Measurements from ENCODE around the gene ATP9B.

ATP9B gene

DNA sequence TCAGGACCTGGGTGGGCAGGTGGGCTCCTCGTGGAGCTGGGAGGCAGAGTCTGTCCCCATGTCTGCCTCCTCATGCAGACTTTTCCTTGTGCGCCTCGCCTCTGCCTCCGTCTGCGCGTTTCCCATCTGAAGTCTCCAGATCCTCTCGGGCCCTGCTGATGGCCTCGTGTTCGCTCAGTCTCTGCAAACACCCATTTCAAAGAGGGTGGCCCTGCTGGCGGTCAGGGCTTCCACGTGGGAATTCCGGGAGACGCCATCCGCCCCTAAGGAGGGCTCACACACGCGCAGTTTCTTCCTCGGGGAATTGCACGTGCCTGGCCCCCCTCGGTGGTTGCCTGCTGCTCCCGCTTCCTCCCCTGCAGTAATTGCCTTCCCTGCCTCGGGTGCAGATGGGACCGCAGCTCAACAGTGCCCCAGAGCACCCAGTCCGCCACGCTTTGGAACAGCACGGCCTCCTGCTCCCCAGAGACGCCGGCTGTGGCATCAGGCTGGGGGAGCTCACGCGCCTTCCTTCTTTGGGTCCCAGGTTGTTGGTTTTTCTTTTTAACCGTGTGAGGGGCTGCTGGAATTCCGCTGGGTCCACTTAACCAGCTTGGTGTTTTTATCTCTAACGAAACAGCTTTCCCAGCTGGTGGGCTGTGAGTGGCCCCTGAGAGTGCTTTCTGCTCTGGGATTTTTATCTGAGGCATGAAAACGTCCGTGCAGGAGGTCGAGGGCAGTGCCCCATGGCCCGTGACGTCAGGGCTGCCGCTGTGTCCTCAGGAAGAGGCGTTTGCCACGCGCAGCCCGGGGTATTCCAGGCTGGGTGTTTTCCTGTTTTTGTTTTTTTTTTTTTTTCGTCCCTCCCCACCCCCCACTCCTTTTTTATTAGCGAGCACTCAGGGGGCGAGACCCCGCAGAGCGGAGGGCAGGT lies 342.7 kb downstream of the ATP9B start:
- no peak for DNase-seq
- no peak for TF ChIP-seq GATA1 (IDR thresholded peaks at IDR 0.05; ENCODE audit: low read depth, low read length)
- TF ChIP-seq POLR2A (IDR thresholded peaks at IDR 0.05; ENCODE audit: low read length), result no peak

DNA sequence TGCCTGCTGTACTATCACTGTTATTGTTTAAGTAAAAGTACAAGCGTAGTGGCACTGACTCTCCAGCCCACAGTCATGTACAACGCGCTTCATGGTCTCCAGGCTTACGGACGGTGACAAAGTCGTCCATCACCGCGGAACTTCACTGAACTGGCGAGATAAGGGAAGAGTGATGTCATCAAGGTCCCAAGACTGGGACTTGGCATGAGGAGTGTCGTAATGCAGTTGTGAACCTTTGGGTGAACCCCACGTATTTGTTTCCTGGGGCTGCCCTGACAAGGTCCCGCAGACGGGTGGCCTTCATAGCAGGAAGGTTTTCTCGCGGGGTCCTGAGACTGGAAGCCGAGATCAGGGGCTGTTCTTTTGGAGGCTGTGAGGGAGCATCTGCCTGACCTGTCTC lies 343.8 kb downstream of the ATP9B start:
- TF ChIP-seq POLR2A (IDR thresholded peaks at IDR 0.05; ENCODE audit: low read length), result no peak
- TF ChIP-seq GATA1 (IDR thresholded peaks at IDR 0.05; ENCODE audit: low read depth, low read length), result no peak

GRCh38 chr18:79413426-79413825 lies 344.2 kb downstream of the ATP9B start:
- DNase-seq, result no peak
- no peak for TF ChIP-seq POLR2A (IDR thresholded peaks at IDR 0.05; ENCODE audit: low read length)
- TF ChIP-seq GATA1 (IDR thresholded peaks at IDR 0.05; ENCODE audit: low read depth, low read length), result no peak

More for the DNA sequence above, 343.8 kb downstream of the ATP9B start:
- peak; percentile 30 to 51 for DNase-seq

- no peak for DNase-seq
- TF ChIP-seq GATA1 (IDR thresholded peaks at IDR 0.05; ENCODE audit: low read depth, low read length), result no peak
- no peak for TF ChIP-seq POLR2A (IDR thresholded peaks at IDR 0.05; ENCODE audit: low read length)
Observed at GRCh38 chr18:79413901-79414300, 344.7 kb downstream of the ATP9B start.

GRCh38 chr18:79416022-79416676 lies 347.0 kb downstream of the ATP9B start:
- TF ChIP-seq GATA1 (IDR thresholded peaks at IDR 0.05; ENCODE audit: low read depth, low read length) (no peak), POLR2A (IDR thresholded peaks at IDR 0.05; ENCODE audit: low read length) (no peak)
- no peak for DNase-seq

GRCh38 chr18:79416677-79417052 lies 347.5 kb downstream of the ATP9B start:
- TF ChIP-seq POLR2A (IDR thresholded peaks at IDR 0.05; ENCODE audit: low read length) (no peak), GATA1 (IDR thresholded peaks at IDR 0.05; ENCODE audit: low read depth, low read length) (no peak)
- DNase-seq, result no peak

- TF ChIP-seq POLR2A (IDR thresholded peaks at IDR 0.05; ENCODE audit: low read length), result no peak
- no peak for TF ChIP-seq GATA1 (IDR thresholded peaks at IDR 0.05; ENCODE audit: low read depth, low read length)
- no peak for DNase-seq
Observed at GRCh38 chr18:79418236-79418635, 349.0 kb downstream of the ATP9B start.

DNA sequence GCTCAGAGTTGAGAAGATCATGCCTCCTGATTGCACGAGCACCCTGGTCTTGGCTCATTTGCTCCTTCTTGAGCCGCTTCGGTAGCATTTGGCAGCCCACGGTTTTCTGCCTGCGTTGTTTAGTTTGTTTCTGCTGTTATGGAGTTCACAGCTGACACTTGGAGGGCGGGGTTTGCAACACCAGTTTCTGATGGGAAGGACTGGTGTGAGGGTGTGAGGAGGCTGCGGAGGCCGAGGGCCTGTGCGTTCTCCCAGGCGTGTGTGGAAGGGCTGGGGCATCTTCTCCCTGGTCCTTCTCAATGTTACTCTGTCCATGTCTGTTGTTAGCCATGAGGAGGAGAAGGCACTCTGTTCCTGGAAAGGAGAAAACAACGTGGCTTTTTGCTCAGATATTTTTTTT lies 349.4 kb downstream of the ATP9B start:
- no peak for DNase-seq
- TF ChIP-seq POLR2A (IDR thresholded peaks at IDR 0.05; ENCODE audit: low read length), result no peak
- no peak for TF ChIP-seq GATA1 (IDR thresholded peaks at IDR 0.05; ENCODE audit: low read depth, low read length)

DNA sequence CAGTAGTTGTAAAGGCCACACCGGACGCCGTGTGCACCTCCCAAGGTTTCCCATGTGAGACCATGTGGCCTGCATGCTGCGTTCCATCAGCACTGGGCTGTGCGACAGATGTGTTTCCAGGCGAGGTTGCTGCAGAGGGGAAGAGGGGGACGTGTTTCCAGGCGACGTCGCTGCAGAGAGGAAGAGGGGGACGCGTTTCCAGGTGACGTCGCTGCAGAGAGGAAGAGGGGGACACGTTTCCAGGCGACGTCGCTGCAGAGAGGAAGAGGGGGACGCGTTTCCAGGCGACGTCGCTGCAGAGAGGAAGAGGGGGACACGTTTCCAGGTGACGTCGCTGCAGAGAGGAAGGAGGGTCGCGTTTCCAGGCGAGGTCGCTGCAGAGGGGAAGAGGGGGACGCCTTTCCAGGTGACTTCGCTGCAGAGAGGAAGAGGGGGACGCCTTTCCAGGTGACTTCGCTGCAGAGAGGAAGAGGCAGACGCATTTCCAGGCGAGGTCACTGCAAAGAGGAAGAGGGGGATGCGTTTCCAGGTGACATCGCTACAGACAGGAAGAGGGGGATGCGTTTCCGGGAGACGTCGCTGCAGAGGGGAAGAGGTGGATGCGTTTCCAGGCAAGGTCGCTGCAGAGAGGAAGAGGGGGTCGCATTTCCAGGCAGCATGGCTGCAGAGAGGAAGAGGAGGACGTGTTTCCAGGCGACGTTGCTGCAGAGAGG lies 351.0 kb downstream of the ATP9B start:
- TF ChIP-seq GATA1 (IDR thresholded peaks at IDR 0.05; ENCODE audit: low read depth, low read length) (no peak), POLR2A (IDR thresholded peaks at IDR 0.05; ENCODE audit: low read length) (no peak)
- DNase-seq, result no peak

DNA sequence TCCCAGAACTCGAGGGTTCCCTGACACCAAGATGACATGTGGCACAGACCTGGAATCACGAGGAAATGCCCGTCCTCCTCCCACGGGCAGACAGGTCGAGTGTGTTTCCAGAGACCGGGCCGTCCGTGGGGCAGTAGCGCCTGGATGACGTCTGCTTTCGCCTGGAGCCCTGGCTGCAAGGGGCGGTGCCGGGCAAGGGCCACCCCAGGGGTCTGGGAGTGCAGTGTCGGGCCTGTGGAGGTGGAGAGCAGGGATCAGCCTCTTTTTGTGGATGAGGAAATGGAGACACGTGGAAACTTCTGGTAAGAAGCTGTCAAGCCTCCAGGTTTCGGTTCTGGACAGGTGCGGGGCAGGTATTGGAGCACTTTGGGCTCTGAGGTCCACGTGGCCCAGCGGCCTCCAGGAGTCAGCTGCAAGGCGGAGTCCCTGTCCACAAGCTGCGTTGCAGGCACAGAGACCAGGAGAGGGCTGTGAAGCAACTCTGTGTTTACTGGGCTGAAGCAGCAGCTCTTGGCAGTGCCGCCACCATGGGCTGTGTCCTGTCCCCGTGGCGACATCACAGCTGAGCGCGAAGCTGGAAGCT lies 352.2 kb downstream of the ATP9B start:
- DNase-seq, result no peak
- TF ChIP-seq GATA1 (IDR thresholded peaks at IDR 0.05; ENCODE audit: low read depth, low read length), result no peak
- no peak for TF ChIP-seq POLR2A (IDR thresholded peaks at IDR 0.05; ENCODE audit: low read length)

GRCh38 chr18:79422022-79422782 lies 353.0 kb downstream of the ATP9B start:
- no peak for DNase-seq

DNA sequence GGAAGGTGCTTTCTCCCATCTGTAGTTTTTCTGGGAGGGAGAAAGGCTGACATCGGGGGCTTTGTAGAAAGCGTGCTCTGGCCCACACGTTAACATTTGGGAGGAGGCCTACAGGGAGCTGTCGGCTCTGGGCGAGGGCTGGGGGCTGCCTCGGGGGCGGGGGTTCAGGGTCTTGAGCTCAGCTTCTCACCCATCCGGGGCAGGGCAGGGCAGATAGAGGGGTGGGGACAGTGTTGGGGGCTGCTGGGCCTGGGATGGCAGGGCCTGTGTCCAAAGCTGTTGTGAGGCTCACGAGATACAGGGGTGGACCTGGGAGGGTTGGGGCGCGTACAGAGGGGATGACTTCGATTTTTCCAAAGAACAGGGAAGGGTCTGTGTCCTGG lies 353.6 kb downstream of the ATP9B start:
- no peak for TF ChIP-seq POLR2A (IDR thresholded peaks at IDR 0.05; ENCODE audit: low read length)
- no peak for DNase-seq

More at GRCh38 chr18:79422022-79422782, 353.0 kb downstream of the ATP9B start:
- no peak for TF ChIP-seq GATA1 (IDR thresholded peaks at IDR 0.05; ENCODE audit: low read depth, low read length)
